Epidermal melanocyte (primary cell): ENCODE measurements around the gene DENND6B.
"Not testable (repeated sequence)": the region's sequence is repeated elsewhere in the genome, so short reads cannot be mapped to it uniquely, and the experiment has no call there.

Experiments
- DNase-seq: peaks from one replicate; pipeline ENCODE4 v3.0.0; 2011; ENCODE audit warnings: low spot score; ENCODE audit not compliant: insufficient read length

The DENND6B gene

GRCh38 chr22:50326956-50327710, at the start of gene DENND6B:
Gene DENND6B (minus strand): TSS chr22:50327012. CDS start chr22:50326988, 24 bp downstream.
- peak; percentile 90 for DNase-seq

- no peak for DNase-seq
These were observed 49.4 kb upstream of the DENND6B start for GRCh38 chr22:50376085-50376651.

- no peak for DNase-seq
These were observed 44.4 kb upstream of the DENND6B start for GRCh38 chr22:50371101-50371648.

GRCh38 chr22:50367778-50368500, 41.1 kb upstream of the DENND6B start:
- DNase-seq: no peak

GRCh38 chr22:50363803-50364194, 37.0 kb upstream of the DENND6B start:
- DNase-seq: not testable (repeated sequence)

- no peak for DNase-seq
These were observed 36.5 kb upstream of the DENND6B start for GRCh38 chr22:50363166-50363802.

- DNase-seq: no peak
These were observed 34.9 kb upstream of the DENND6B start for GRCh38 chr22:50361688-50362087.

GRCh38 chr22:50361222-50361621, 34.4 kb upstream of the DENND6B start:
- no peak for DNase-seq

- no peak for DNase-seq
These were observed 33.8 kb upstream of the DENND6B start for GRCh38 chr22:50360578-50360977.

GRCh38 chr22:50357756-50358155, 30.9 kb upstream of the DENND6B start:
- no peak for DNase-seq

GRCh38 chr22:50357222-50357621, 30.4 kb upstream of the DENND6B start:
- no peak for DNase-seq

GRCh38 chr22:50356186-50356585, 29.4 kb upstream of the DENND6B start:
- DNase-seq: no peak

- DNase-seq: no peak
These were observed 21.2 kb upstream of the DENND6B start for GRCh38 chr22:50348058-50348457.

- no peak for DNase-seq
These were observed 20.3 kb upstream of the DENND6B start for GRCh38 chr22:50347157-50347556.

- DNase-seq: no peak
These were observed 19.7 kb upstream of the DENND6B start for GRCh38 chr22:50346470-50346869.

- no peak for DNase-seq
These were observed 16.7 kb upstream of the DENND6B start for GRCh38 chr22:50343541-50343935.

- peak; percentile 42 for DNase-seq
These were observed 16.1 kb upstream of the DENND6B start, which contains the start of gene PPP6R2 for GRCh38 chr22:50342651-50343540. Gene PPP6R2 (plus strand): TSS chr22:50343327. CDS start chr22:50393909, 50,582 bp downstream.

- peak; percentile 47 for DNase-seq
These were observed 15.3 kb upstream of the DENND6B start for GRCh38 chr22:50341977-50342650.

GRCh38 chr22:50339945-50340879, 13.4 kb upstream of the DENND6B start:
- DNase-seq: no peak
